HG02798 (cell line): ENCODE data around the gene CNPPD1.
A peak's percentile ranks its signal among the peaks of the same experiment; 100 is the strongest.
"Not testable (repeated sequence)": the region's sequence is repeated elsewhere in the genome, so short reads cannot be mapped to it uniquely, and the experiment has no call there.

ENCODE experiments used
- ATAC-seq: cut with Tn5 transposase; IDR thresholded peaks from one replicate; pipeline ENCODE4 v1.9.1; 2021; ENCODE audit warnings: mild to moderate bottlenecking; ENCODE audit not compliant: unreplicated experiment, poor library complexity

Gene CNPPD1

GRCh38 chr2:219209236-219210195 is 32.8 kb upstream of the CNPPD1 start:
- no peak for ATAC-seq

GRCh38 chr2:219207884-219208740 is 31.4 kb upstream of the CNPPD1 start:
- no peak for ATAC-seq

DNA sequence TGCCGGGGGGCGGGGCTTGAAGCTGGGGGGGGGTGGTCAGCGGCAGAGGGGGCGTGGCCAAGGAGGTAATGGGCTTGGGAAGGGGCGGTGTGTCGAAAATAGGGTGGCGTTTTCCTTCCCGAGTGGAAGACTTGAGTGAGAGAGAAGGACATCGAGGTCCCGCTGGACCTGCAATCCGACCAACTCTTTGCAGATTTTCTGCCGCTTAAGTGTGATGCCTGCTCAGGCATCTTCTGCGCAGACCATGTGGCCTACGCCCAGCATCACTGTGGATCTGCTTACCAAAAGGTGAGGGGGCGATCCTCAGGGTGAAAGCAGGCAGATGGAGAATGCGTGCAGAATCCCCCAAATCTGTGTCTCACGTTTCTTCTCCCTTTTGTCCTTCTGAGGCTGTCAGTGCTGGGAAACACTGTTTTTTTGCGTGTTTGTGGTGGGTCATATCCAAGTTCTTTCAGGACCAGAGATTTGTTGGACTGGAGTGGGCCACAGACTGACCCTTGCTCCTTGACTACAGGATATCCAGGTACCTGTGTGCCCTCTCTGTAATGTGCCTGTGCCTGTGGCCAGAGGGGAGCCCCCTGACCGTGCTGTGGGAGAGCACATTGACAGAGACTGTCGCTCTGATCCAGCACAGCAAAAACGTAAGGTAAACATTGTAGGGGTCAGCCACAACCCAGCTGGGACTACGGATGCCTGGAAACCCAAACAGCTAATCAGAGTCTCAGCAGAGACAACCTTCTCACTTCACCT is 30.6 kb upstream of the CNPPD1 start:
- no peak for ATAC-seq

- peak; percentile 98 for ATAC-seq
Observed at GRCh38 chr2:219206328-219207133, 29.8 kb upstream of the CNPPD1 start, which contains the start of gene ZFAND2B. TSS of gene ZFAND2B (plus strand) at chr2:219206782. CDS start at chr2:219206988, 206 bp downstream.

DNA sequence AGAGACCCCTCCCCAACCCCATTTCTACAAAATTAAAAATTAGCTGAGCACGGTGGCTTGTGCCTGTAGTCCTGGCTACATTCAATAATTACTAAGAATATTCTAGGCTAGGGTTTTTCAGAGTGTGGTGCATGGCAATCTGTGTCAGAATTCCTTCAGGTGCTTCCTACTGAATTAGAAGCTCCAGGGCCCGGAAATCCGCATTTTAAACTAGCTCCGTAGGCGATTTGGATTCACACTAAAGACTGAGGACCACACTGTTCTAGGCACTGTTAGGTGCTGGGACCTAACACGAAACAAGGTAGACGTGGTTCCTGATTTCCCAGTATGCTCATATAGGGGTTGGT is 29.2 kb upstream of the CNPPD1 start:
- ATAC-seq = no peak

DNA sequence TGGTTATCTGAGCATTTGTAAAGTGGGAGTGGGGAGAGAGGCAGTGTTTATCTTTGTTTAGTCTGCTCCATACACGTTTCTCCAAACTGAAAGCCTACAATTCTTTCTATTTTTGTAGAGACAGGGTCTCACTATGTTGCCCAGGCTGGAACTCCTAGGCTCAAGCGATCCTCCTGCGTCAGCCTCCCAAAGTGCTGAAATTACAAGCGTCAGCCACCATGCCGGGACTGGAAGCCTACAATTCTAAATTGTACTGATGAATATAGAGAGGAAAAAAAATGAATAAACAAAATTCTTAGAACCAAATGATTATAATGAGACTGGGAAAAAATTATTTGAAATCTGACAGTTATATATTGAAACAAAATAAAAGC is 28.4 kb upstream of the CNPPD1 start:
- no peak for ATAC-seq

GRCh38 chr2:219204425-219205164 is 27.9 kb upstream of the CNPPD1 start:
- no peak for ATAC-seq

DNA sequence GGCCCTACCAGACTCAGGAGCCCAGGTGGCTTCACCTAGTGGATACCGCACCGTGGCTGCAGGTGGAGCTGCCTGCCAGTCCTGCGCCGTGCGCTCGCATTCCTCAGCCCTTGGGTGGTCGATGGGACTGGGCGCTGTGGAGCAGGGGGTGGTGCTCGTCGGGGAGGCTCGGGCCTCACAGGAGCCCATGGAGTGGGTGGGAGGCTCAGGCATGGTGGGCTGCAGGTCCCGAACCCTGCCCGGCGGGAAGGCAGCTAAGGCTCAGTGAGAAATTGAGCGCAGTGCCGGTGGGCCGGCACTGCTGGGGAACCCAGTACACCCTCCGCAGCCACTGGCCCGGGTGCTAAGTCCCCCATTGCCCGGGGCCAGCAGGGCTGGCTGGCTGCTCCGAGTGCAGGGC is 24.6 kb upstream of the CNPPD1 start:
- ATAC-seq = not testable (repeated sequence)

DNA sequence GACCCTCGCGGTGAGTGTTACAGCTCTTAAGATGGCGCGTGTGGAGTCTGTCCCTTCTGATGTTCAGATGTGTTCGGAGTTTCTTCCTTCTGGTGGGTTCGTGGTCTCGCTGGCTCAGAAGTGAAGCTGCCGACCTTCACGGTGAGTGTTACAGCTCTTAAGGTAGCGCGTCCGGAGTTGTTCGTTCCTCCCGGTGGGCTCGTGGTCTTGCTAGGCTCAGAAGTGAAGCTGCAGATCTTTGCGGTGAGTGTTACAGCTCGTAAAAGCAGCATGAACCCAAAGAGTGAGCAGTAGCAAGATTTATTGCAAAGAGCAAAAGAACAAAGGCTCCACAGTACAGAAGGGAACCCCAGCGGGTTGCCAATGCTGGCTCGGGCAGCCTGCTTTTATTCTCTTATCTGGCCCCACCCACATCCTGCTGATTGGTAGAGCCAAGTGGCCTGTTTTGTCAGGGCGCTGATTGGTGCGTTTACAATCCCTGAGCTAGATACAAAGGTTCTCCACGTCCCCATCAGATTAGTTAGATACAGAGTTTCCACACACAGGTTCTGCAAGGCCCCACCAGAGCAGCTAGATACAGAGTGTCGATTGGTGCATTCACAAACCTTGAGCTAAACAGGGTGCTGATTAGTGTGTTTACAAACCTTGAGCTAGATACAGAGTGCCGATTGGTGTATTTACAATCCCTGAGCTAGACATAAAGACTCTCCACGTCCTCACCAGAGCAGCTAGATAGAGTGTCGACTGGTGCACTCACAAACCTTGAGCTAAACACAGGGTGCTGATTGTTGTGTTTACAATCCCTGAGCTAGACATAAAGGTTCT is 24.0 kb upstream of the CNPPD1 start:
- ATAC-seq = not testable (repeated sequence)

DNA sequence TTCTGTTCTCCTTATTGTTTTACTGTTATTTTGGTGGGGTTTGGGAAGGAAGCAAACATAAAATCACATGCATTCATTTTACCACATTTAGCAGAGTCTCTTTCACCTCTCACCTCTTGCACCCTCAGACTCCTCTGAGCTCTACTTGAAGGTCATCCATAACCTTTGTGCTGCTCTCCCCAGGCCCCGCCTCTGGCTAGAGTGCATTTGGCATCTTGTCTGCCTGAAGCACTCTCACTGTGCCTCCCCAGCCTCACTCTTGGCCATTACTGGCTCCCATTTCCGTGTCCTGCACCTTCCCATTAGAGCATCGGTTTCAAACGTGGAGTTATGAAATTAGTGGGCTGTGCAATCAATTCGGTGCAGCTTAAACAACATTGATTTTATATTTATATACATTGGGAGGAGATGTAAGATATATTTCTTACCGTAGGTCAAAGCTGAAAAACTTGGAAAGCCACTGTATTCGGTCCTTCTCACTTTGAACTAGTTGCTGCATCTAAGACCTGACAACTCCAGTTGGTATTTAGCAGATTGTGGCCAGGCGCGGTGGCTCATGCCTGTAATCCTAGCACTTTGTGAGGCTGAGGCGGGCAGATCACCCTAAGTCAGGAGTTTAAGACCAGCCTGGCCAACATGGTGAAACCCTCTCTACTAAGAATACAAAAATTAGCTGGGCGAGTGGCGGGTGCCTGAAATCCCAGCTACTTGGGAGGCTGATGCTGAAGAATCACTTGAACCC is 22.9 kb upstream of the CNPPD1 start:
- no peak for ATAC-seq

GRCh38 chr2:219198974-219199373 is 22.2 kb upstream of the CNPPD1 start:
- ATAC-seq = no peak

DNA sequence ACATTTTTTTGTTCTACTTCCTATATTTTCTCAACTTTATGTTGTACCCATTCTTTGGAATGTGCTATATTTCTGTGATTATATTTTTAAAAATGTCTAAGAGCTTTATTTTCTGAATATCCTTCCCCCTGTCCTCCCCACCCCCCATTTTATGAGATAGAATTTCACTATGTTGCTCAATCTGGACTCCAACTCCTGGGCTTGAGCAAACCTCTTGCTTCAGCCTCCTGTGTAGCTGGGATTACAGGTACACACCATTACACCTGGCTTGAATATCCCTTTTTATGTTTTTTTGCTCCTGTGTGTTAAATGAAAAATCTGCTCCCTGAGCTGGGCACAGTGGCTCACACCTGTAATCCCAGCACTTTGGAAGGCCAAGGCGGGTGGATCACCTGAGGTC is 20.7 kb upstream of the CNPPD1 start:
- ATAC-seq = no peak

DNA sequence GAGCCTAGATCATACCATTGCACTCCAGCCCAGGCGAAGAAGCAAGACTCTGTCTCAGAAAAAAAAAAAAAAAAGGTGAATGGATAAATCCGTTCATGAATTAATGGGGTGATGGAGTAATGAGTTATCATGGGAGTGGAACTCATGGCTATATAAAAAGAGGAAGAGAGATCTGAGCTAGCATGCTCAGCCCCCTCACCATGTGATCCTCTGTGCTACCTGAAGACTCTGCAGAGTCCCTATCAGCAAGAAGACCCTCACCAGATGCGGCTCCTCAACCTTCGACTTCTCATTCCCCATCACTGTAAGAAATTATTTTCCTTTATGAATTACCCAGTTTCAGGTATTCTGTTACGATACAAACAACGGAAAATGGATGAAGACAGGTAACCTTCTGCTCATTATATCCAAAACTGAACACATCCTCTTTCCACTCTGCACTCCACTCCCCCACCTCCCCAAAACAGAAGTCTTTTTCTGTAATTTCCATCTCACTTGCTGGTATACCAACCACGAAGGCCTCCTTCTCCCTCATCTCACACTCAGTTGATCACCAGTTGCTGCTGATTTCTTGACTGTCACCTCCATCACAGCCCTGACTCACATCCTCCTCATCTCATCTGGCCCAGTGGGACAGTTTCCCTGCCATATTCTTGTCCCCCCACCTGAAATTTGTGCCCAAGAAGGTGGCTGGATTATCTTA is 10.2 kb upstream of the CNPPD1 start:
- ATAC-seq = no peak

DNA sequence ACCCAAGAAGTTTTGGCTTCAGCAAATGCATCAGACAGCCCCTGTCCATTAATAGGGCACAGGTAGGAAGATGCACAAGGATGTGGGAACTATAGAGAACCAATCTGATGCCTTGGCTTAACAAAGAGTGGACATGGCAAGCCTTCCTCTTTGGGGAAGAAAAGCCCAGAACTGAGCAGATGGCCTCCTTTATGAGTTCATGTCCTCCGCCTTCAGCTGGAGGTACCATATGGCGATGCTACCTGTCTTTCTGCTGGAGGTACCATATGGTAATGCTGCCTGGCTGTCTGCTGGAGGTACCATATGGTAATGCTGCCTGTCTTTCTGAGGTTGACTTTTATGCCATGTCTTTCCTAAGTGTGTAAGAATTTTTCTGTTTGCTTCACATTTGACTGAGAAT is 7.4 kb upstream of the CNPPD1 start:
- ATAC-seq = no peak

- no peak for ATAC-seq
Observed at GRCh38 chr2:219183151-219183772, 6.5 kb upstream of the CNPPD1 start.

- ATAC-seq = no peak
Observed at GRCh38 chr2:219182331-219183150, 5.8 kb upstream of the CNPPD1 start.
